GM18873 (cell line): ENCODE data around the gene ZNF575.
A peak's percentile ranks its signal among the peaks of the same experiment; 100 is the strongest.
"Not testable (repeated sequence)": the region's sequence is repeated elsewhere in the genome, so short reads cannot be mapped to it uniquely, and the experiment has no call there.

Source experiments
- ATAC-seq: cut with Tn5 transposase; IDR thresholded peaks from one replicate; pipeline ENCODE4 v1.9.1; 2021; ENCODE audit warnings: mild to moderate bottlenecking, moderate library complexity, moderate number of reproducible peaks; ENCODE audit not compliant: unreplicated experiment, low FRiP score

The ZNF575 gene

DNA sequence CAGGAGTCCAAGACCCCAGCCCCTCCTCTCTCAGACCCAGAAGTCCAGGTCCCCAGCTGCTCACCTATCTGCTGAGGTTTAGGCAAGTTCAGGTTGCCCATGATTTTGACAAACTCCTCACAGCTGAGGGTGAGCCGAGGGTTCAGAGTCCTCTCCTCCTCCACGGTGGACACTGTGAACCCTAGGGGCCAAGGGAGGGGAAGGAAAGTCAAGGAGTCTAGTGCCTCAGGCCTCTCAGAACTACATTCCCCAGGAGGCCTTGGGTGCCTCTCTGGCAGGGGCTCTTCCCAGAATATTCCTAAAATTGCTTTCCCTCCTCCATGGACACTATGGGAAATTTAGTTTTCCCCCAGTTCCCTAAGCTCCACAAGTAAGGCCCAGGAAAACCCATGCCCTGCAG, 25.1 kb upstream of the ZNF575 start:
- no peak for ATAC-seq

DNA sequence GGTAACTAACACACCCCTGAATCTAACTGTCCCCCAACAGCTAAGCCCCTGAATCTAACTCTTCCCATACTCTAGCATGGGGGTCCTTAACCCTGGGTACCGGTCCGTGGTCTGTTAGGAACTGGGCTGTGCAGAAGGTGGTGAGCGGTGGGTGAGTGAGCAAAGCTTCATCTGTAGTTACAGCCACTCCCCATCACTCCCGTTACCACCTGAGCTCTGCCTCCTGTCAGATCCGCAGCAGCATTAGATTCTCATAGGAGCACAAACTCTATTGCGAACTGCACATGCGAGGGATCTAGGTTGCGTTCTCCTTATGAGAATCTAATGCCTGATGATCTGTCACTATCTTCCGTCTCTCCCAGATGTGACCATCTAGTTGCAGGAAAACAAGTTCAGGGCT, 22.3 kb upstream of the ZNF575 start:
- no peak for ATAC-seq

DNA sequence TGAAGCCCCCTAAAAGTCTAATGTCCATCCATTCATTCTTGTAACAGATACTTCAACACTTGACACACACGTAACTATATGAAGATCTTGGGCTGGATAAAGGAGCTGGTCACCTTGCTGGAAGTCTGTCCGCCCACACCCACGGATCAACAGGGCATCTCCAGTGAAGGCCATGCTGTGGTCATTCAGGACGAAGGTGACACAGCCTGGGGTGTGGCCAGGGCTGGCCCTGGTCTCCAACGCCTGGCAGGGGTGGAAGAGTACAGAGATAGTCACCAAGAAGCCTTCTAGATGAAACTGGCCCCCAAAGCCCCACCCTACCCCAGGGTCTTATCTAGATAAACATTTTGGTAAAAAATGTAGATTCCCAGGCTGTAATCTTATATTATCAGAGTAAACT, 21.7 kb upstream of the ZNF575 start:
- ATAC-seq, result no peak

DNA sequence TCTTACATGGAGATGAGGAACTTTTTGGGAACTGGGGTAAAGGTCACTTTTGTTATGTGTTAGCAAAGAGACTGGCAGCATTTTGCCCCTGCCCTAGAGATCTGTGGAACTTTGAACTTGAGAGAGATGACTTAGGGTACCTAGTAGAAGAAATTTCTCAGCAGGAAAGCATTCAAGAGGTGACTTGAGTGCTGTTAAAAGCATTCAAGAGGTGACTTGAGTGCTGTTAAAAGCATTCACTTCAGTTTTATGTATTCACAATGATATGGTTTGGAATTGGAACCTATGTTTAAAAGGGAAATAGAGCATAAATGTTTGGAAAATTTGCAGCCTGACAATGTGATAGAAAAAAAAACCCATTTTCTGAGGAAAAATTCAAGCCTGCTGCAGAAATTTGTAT, 20.6 kb upstream of the ZNF575 start:
- not testable (repeated sequence) for ATAC-seq

DNA sequence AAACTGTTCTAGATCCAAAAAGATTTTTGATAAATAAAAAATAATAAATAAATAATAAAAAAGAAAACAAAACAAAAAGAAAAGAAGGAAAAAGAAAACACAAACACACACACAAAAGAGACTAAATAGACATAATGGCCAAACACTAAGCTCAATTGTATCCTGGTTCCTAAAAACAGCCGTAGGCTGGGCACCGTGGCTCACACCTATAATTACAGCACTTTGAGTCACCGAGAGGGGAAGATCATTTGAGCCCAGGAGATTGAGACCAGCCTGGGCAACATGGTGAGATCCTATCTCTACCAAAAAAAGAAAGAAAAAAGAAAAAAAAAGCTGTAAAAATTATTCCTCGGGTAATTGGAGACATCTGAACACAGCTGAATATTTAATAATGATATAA, 14.9 kb upstream of the ZNF575 start:
- ATAC-seq, result no peak

DNA sequence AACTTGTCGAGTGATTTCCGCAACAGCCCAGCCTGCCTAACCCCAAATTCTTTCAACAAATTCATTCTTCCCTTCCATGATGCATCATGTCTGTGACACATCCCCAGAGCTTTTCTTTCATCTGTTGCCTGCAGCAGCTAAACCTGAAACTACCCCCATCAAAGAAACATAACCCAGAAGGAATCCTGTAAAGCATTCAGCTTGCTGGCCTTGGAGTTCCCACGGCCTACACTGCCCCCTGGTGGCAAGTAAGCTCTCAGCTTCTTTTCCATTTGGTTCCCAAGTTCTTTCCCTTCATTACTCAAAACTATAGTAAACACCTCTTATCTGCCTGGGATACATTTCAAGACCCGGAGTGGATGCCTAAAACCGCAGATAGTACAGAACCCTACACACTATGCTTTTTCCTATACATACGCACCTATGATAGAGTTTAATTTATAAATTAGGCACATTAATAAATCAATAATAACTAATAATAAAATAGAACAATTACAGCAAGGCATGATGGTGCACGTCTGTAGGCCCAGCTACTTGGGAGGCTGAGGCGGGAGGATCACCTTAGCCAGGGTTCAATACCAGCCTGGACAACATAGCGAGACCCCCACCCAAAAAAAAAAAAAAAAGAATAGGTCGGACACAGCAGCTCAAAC, 13.4 kb upstream of the ZNF575 start:
- ATAC-seq, result no peak

DNA sequence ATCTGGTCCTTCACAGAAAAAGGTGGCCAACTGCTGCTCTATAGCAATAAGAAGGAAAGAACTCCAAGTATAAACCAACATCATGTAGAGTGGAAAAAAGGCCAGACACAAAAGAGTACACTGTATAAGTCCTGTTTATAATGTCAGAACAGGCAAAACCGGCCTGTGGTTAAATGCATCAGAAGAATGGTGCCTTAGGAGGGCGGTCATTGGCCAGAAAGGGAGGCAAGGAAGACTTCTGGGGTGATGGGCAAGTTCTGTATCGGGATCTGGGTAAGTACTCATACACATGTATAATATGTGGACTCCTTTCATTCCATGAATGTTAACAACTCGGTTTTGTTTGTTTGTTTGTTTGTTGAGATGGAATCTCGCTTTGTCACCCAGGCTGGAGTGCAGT, 10.1 kb upstream of the ZNF575 start:
- no peak for ATAC-seq

DNA sequence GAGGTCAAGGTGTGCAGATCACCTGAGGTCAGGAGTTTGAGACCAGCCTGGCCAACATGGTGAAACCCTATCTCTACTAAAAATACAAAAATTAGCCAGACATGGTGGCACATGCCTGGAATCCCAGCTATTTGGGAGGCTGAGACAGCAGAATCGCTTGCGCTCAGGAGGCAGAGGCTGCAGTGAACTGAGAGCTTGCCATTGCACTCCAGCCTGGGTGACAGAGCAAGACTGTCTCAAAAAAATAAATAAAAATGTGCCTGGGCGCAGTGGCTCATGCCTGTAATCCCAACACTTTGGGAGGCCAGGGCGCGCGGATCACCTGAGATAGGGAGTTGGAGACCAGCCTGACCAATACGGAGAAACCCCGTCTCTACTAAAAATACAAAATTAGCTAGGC, 9.3 kb upstream of the ZNF575 start:
- not testable (repeated sequence) for ATAC-seq

DNA sequence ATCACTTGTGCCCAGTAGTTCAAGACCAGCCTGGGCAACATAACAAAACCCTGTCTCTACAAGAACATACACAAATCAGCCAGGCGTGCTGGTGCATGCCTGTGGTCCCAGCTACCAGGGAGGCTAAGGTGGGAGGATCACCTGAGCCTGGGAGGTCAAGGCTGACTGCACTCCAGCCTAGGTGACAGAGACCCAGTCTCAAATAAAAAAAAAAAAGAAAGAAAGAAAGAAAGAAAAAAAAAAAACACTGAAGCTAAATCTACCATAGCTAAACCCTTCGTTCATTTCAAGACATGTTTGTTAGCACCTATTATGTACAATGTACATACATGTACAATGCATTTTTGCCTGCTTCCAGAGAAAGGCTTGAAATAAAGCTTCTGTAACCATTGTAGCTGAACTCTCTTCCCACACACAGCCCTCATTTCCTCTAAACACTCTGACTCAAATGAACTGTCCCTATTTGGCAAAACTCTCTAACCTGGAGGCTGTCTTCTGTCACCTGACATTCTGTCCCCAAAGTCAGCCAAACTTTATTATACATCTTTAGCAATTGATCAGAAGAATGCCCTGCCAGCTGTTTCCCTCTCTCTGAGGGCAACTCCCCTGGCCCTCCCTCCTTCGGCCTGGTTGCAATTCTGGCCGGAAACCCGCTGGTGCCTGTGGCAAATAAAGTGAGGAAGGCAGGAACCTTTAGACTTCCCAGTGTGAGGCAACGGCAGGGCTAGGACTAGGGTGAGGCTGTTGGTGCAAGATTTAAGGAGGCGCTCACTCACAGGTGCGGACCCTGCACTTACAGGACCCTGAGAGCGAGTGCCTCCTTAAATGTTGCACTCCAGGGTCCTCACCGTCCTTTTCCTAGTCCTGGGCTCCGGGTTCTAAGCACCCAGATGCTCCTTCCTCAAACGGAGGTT, 7.8 kb upstream of the ZNF575 start:
- no peak for ATAC-seq

DNA sequence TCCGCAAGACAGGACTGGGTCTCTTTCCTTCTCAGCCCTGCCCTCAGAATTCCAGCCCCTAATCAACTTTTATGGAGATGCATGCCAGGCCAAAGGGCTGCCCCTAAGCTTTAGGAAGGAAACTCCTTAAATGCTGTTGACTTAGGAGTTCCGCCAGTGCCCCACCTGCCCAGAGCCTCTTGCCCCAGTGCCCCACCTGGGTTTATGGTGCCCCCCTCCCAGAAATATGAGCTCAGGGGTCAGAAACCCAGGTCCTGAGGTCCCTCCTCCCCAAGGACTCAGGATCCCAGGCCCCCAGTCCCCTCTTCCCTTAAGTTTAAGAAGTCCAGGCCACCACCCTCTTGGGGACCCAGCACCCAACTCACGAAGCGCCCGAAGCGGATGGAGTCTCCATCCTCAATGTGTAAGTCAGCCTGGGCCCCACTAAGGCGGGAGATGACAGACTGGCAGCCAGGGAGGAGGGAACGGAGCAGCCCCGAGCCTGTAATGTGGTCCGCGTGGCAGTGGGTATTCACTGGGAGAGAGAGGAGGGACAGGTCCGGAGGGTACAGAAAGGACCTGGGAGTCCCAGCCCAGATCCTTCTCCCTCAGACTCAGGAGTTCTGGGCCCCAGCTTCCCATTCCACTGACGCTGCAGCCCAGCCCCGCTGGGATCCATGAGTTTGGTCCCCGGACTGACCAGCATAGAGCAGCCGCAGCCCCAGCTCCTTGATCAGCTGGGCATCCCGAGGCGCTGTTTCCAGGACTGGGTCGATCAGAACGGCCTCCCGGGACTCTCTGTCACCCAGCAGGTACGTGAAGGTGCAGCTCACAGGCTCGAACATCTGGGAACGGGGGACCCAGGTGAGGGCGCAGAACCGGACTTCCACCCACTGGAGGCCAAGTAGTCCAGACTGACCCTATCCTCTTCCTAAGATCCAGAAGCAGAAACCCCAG, 6.9 kb upstream of the ZNF575 start:
- no peak for ATAC-seq

DNA sequence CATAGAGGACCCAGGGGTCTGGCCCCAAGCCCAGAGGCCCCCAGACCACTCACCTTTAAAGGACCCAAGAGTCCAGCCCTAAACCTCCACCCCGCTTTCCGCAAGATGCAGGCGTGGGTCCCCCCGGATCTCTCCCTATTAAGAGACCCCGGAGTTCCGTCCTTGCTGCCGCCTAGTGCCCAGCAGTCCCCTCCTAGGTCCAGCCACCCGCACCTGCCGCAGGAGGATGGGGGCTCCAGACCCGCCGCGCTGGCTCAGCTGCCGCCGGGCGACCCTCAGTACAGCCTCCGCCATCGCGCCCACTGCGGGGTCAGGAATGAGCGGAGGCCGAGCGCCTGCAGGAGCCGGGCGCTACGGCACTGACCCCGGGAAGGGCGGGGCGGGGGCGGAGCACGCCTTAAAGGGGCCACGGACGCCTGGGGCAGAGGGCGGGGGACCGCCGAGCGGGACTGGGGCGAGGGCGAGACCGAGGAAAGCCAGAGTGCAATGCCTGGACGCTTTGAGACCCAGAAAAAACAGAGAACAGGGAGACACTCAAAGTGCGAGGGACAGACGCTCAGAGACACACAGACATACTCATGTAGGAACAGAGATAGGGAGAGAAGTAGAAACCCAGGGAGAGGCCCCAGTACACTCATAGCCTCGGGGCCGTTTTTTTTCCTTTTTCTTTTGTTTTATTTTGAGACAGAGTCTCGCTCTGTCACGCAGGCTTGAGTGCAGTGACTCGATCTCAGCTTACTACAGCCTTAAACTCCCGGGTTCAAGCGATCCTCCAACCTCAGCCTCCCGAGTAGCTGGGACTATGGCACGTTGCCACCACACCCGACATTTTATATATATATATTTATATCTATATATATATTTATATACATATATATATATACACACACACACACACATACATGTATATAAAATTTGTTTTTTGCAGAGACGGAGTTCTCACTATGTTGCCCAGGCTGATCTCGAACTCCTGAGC, 5.8 kb upstream of the ZNF575 start, which contains the start of gene ETHE1:
TSS of gene ETHE1 (minus strand) at position 318 of the 976 bp plus-strand sequence. CDS start at position 294, 24 bp downstream.
- ATAC-seq, result peak; percentile 42

DNA sequence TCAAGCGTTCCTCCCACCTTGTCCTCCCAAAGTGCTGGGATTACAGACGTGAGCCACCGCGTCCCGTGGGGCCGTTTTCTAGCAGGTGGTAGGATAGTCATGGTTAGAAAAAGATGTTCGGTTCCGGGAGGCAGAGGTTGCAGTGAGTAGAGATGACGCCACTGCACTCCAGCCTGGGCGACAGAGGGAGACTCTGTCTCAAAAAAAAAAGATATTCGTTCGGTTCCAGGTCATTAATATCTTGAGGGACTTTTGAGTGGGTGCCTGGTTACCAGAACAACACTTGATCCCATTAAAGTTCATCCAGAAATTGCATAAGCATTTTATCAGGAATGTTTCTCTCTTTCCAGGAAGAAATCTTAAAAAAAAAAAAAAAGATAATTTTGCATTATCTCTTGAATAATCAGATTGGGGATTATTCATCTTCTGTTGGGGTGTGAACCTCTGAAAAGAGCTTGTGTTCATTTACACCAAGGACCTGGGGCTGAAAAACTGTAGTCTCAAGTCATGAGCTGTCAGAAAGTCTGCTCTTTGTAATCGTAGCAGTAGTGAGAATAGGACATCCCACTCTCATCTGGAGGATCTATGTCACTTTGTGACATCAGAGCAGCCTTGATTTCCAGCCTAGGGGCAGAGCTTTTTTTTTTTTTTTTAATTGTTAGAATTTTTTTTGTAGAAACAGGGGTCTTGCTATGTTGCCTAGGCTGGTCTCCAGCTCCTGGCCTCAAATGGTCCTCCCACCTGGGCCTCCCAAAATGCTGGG, 4.9 kb upstream of the ZNF575 start:
- ATAC-seq, result no peak

DNA sequence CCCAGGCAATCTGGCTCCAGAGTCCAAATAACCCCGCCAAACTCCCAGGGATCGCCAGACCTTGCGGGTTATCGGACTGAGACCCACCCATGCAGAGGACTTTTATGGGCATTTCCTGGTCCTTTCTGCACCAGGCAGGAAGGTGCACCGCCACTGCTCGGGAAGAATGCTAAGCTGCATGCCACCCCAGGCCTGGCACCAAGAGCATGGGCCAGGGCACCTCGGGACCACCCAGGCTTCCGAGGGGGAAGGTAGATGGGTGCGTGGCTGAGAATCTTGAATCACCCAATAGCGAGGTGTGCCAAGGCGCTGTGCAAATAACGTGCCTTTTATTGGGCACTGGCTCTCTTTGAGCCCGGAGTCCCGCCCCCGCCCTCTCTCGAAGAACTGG, 422 bp upstream of the ZNF575 start:
- no peak for ATAC-seq

DNA sequence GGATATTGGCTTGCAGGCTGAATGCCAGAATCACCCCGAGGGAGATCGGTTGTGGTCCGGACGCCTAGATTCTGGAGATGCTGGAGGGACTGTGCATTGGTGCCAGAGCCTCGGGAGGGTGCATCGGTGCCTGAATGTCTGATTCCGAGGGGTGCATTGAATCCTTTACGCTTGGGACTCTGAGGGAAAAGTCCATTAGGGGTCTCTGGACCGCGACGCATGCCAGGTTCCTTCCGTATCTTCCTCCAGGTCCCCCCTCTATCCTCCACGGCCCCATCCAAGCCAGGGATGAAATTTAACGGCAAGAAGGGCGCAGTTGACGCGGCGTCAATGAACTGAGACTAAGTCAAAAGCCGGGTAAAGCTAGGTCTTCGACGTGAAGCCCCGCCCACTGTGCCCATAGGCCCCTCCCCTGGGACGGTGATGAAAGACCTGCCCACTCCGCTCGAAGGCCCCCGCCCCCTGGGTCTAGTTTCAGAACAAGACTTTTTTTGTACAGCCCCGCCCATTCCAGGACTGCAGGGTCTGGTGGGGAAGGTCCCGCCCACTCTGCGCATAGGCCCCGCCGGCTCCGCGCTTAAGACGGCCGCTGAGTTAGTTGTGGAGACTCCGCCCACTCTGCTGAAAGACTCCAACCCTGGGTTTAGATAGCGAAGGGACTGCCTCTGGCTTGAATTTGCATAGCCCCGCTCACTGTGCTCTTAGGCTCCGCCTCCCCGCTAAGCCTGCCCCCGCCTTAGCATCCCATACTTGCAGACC, 737 bp downstream of the ZNF575 start:
- ATAC-seq, result peak; percentile 50

DNA sequence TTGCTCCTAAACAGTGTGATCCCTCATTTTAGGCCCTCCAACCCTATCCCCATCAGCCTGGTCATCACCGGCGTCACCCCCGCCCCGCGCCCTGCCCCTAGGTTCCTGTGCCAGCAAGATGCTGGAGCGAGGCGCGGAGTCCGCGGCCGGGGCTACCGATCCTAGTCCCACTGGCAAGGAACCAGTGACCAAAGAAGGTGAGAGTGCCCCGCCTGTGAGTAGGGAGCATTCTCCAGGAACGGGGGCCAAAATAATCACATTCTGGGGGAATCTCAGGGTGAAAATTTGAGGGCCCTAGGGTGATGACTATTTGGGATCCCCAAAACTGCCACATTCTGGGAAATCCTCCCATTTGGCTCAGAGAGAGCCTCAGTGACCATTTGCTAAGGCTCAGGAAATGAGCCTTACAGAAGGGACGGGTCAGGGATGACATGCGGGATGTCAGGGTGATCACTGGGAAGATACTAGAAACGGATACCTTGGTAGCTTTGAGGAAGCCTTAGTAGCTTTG, 1.4 kb downstream of the ZNF575 start:
- ATAC-seq, result no peak

DNA sequence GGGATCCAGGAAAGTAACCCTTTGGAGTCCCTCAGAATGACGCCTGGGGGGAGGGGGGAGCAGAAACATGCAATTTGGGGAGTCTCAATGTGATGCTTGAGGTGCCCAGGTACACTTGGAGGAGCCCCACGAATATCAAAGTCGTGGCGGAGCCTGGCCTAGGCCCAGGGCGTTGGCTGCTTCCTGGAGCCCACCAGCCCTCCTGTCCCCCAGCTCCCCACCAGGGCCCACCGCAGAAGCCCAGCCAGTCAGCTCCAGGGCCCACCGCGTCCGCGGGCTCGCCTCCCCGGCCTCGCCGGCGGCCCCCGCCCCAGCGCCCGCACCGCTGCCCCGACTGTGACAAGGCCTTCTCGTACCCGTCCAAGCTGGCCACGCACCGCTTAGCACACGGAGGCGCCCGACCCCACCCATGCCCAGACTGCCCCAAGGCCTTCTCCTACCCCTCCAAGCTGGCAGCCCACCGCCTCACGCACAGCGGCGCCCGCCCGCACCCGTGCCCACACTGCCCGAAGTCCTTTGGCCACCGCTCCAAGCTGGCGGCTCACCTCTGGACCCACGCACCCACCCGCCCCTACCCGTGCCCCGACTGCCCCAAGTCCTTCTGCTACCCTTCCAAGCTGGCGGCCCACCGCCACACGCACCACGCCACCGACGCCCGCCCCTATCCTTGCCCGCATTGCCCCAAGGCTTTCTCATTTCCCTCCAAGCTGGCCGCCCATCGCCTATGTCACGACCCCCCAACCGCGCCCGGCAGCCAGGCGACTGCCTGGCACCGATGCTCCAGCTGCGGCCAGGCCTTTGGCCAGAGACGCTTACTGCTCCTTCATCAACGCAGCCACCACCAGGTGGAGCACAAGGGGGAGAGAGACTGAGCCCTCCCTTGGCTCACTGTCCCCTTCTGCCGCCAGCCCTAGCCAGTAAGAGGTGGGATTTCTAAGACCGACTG, 2.1 kb downstream of the ZNF575 start:
- no peak for ATAC-seq

DNA sequence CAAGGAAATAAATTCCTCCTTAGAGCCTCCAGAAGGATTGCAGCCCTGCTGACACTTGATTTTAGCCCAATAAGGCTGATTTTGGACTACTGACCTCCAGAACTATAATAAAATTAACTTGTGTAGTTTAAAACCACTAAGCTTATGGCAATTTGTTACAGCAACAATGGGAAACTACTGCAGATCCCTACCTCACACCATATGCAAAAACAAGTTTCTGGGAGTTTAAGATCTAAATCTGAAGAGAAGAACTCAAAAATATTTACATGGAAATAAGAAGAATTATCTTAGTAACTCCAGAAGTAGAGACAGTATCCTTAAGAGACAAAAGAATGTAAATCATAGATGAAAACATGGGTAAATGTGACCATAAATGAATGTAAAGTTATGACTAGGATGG, 5.9 kb downstream of the ZNF575 start:
- ATAC-seq, result no peak
